ENCODE results near the gene NUP188. TPM values are rescaled to one million over a fixed set of nuclear protein-coding genes. Genes with fewer than 3 reads are reported as not detected.

The NUP188 gene
- total and polyA plus RNA-seq, 2 experiments from 2014 or later = 35.8 to 52.0 TPM

DNA sequence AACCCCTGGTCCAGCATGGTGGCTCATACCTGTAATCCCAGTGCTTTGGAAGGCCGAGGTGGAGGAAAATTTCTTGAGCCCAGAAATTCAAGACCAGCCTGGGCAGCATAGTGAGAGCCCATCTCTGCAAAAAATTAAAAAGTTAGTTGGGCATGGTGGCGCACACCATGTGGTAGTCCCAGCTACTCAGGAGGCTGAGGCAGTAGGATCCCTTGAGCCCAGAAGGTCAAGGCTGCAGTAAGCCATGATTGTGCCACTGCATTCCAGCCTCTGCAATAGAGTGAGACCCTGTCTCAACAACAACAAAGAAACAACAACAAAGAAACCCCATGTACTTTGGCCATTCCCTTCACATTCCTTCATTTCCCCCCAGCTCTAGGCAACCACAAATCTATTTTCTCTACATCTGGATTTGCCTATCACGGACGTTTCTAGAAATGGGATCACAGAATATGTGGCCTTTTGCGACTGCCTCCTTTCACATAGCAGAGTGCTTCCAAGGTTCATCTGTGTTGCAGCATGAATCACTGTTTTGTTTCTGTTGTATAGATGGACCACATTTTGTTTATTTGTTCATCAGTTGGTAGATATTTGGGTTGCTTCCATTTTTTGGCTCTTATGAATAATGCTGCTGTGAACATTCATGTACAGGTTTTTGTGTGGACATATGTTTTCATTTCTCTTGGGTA is 106.8 kb downstream of the NUP188 start:
- H3K27me3 ChIP-seq = no peaks in the 10 kb centered on the region
- H3K27ac ChIP-seq = no peak overlapping the region
- no peak overlapping the region for H3K4me3 ChIP-seq
- peaks cover 10% of the 10 kb centered on the region for H3K36me3 ChIP-seq
- no peak for DNase-seq (ENCODE audit: low read depth in 1 of 2, low spot score in 1 of 2)
- H3K4me1 ChIP-seq (ENCODE audit: low read depth) = no peaks in the 10 kb centered on the region
- H3K9me3 ChIP-seq (ENCODE audit: low read depth) = no peaks in the 10 kb centered on the region
- TF ChIP-seq, protein P1, sequence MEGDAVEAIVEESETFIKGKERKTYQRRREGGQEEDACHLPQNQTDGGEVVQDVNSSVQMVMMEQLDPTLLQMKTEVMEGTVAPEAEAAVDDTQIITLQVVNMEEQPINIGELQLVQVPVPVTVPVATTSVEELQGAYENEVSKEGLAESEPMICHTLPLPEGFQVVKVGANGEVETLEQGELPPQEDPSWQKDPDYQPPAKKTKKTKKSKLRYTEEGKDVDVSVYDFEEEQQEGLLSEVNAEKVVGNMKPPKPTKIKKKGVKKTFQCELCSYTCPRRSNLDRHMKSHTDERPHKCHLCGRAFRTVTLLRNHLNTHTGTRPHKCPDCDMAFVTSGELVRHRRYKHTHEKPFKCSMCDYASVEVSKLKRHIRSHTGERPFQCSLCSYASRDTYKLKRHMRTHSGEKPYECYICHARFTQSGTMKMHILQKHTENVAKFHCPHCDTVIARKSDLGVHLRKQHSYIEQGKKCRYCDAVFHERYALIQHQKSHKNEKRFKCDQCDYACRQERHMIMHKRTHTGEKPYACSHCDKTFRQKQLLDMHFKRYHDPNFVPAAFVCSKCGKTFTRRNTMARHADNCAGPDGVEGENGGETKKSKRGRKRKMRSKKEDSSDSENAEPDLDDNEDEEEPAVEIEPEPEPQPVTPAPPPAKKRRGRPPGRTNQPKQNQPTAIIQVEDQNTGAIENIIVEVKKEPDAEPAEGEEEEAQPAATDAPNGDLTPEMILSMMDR (IDR thresholded peaks at IDR 0.05; ENCODE audit: low read depth, low read length) = no peak

Other genes with a start within 250 kb of the NUP188 start
- 13.8 and 17.9 TPM in 2 replicates for gene PKN3, start 245.2 kb upstream of the NUP188 start, total RNA-seq
- 13.4 and 13.5 TPM in 2 replicates for gene PKN3, start 245.2 kb upstream of the NUP188 start, polyA plus RNA-seq
- gene ZDHHC12, start 223.6 kb upstream of the NUP188 start, total RNA-seq = 58.7 and 87.1 TPM in 2 replicates
- 47.4 and 68.3 TPM in 2 replicates for gene ZDHHC12, start 223.6 kb upstream of the NUP188 start, polyA plus RNA-seq
- 89.6 and 94.1 TPM in 2 replicates for gene ZER1, start 175.8 kb upstream of the NUP188 start, total RNA-seq
- gene ZER1, start 175.8 kb upstream of the NUP188 start, polyA plus RNA-seq = 74.1 and 84.7 TPM in 2 replicates
- 24.6 and 26.6 TPM in 2 replicates for gene TBC1D13, start 160.4 kb upstream of the NUP188 start, total RNA-seq
- gene TBC1D13, start 160.4 kb upstream of the NUP188 start, polyA plus RNA-seq = 33.4 and 39.4 TPM in 2 replicates
- gene ENDOG, start 129.2 kb upstream of the NUP188 start, total RNA-seq = 93.3 and 136 TPM in 2 replicates
- 177 and 209 TPM in 2 replicates for gene ENDOG, start 129.2 kb upstream of the NUP188 start, polyA plus RNA-seq
- 20.2 and 24.2 TPM in 2 replicates for gene SPOUT1, start 117.9 kb upstream of the NUP188 start, total RNA-seq
- gene SPOUT1, start 117.9 kb upstream of the NUP188 start, polyA plus RNA-seq = 32.1 and 52.1 TPM in 2 replicates
- 23.3 and 25.0 TPM in 2 replicates for gene KYAT1, start 65.7 kb upstream of the NUP188 start, total RNA-seq
- 21.8 and 36.9 TPM in 2 replicates for gene KYAT1, start 65.7 kb upstream of the NUP188 start, polyA plus RNA-seq
- 48.1 and 55.8 TPM in 2 replicates for gene LRRC8A, start 65.6 kb upstream of the NUP188 start, total RNA-seq
- gene LRRC8A, start 65.6 kb upstream of the NUP188 start, polyA plus RNA-seq = 28.6 and 31.6 TPM in 2 replicates
- gene PHYHD1, start 26.7 kb upstream of the NUP188 start, total RNA-seq = 25.3 and 36.6 TPM in 2 replicates
- 40.8 and 43.8 TPM in 2 replicates for gene PHYHD1, start 26.7 kb upstream of the NUP188 start, polyA plus RNA-seq
- 21.0 and 32.2 TPM in 2 replicates for gene DOLK, start 96 bp upstream of the NUP188 start, total RNA-seq
- gene DOLK, start 96 bp upstream of the NUP188 start, polyA plus RNA-seq = 33.3 and 37.1 TPM in 2 replicates
- gene SH3GLB2, start 80.6 kb downstream of the NUP188 start, total RNA-seq = 132 and 203 TPM in 2 replicates
- gene SH3GLB2, start 80.6 kb downstream of the NUP188 start, polyA plus RNA-seq = 182 and 187 TPM in 2 replicates
- 65.8 and 69.8 TPM in 2 replicates for gene MIGA2, start 88.9 kb downstream of the NUP188 start, total RNA-seq
- gene MIGA2, start 88.9 kb downstream of the NUP188 start, polyA plus RNA-seq = 44.7 and 48.7 TPM in 2 replicates
- gene DOLPP1, start 133.4 kb downstream of the NUP188 start, total RNA-seq = 18.0 and 19.3 TPM in 2 replicates
- gene DOLPP1, start 133.4 kb downstream of the NUP188 start, polyA plus RNA-seq = 9.5 and 19.0 TPM in 2 replicates
- gene CRAT, start 163.1 kb downstream of the NUP188 start, total RNA-seq = 81.6 and 92.8 TPM in 2 replicates
- 80.6 and 85.2 TPM in 2 replicates for gene CRAT, start 163.1 kb downstream of the NUP188 start, polyA plus RNA-seq
- gene PTPA, start 163.7 kb downstream of the NUP188 start, total RNA-seq = 197 and 257 TPM in 2 replicates
- 144 and 156 TPM in 2 replicates for gene PTPA, start 163.7 kb downstream of the NUP188 start, polyA plus RNA-seq
- gene IER5L, start 230.6 kb downstream of the NUP188 start, total RNA-seq = 51.7 and 77.4 TPM in 2 replicates
- gene IER5L, start 230.6 kb downstream of the NUP188 start, polyA plus RNA-seq = 21.5 and 38.5 TPM in 2 replicates

All from cardiac muscle cell (in vitro differentiated cells and primary cell).